ENCODE results near the gene HOXA2. TPM values are rescaled to one million over a fixed set of nuclear protein-coding genes. Genes with fewer than 3 reads are reported as not detected.

The HOXA2 gene
- 0.04 TPM for polyA plus RNA-seq (2013, experiment 1 of 2)
- 0.03 TPM for polyA plus RNA-seq (2013, experiment 2 of 2)

DNA sequence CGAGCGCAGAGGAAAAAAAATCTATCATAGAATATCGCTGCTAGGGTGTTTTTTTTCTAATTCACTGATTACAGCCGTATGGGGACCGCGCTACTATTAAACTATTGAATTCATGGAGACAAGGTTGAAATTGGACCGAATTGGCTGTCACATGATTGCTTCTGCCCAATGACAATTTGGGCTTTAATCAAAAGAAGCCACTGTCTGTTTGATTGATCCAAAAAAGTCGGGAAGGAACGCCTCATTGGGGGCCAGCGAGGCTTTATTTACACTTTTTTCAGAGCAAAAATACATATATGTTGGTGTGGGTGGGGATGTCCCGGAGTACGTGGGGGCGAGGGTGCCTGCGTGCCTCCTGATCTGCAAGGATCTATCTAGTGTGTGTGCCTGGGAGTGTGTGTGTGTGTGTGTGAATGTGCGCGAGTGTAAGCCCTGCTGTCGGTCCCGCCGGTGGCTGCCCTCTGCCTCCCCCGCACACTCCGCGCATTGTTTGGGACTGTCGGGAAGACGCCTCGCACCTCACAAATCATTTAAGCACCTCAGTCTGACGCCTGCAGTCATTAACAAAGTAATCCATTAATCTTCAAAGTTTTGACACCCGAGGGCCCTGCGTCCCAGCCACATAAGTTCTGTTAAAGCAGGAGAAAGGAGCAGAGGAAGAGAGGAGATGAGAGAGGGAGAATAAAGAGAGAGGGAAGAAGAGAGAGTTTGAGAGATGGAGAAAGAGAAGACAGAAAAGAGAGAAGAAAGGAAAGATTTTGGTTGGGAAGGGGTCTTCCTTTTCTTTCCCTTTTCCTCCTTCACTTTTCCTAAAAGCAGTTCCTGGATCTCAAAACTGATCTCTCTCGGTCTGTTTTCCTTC lies at the start of gene HOXA2:
Gene HOXA2, minus strand, starts transcription at position 103 of the 862 bp plus-strand sequence. CDS start 183 bp downstream, outside the sequence.
- no peak for DNase-seq
- no peaks in the 10 kb centered on the region for H3K79me2 ChIP-seq (ENCODE audit: control insufficient read depth, insufficient read depth, low read length)
- no peak within 1 kb of the TSS for H4K8ac ChIP-seq (ENCODE audit: low read depth, low read length)
- H2BK5ac ChIP-seq (ENCODE audit: low read length) = no peak within 1 kb of the TSS
- H2BK15ac ChIP-seq (replicated peaks; ENCODE audit: low read depth) = no peak within 1 kb of the TSS
- no CpG with 5 or more reads among the region's 29 CpGs for WGBS (ENCODE audit: extremely low coverage, insufficient coverage, low lambda C conversion rate)
- no peak within 1 kb of the TSS for H4K5ac ChIP-seq (ENCODE audit: low read length)
- H2BK120ac ChIP-seq (ENCODE audit: low read depth, low read length) = no peak within 1 kb of the TSS
- no peak within 1 kb of the TSS for H2AK5ac ChIP-seq (ENCODE audit: low read length)
- H3K56ac ChIP-seq (ENCODE audit: low read length) = no peak within 1 kb of the TSS
- H3K9ac ChIP-seq (ENCODE audit: low read length) = no peak within 1 kb of the TSS
- H3K27me3 ChIP-seq (ENCODE audit: insufficient read depth, low read length, poor library complexity) = peaks cover 88% of the 10 kb centered on the region
- no peak within 1 kb of the TSS for H3K18ac ChIP-seq (ENCODE audit: low read length)
- H3K4me1 ChIP-seq (ENCODE audit: control insufficient read depth, low read depth, low read length) = no peaks in the 10 kb centered on the region
- H3K27ac ChIP-seq (ENCODE audit: low read depth, low read length) = no peak within 1 kb of the TSS
- no peak within 1 kb of the TSS for H3K23ac ChIP-seq (ENCODE audit: low read length)
- H3K4ac ChIP-seq (ENCODE audit: low read depth, low read length) = no peak within 1 kb of the TSS
- no peak within 1 kb of the TSS for H3K4me2 ChIP-seq (ENCODE audit: low read length)
- H3K36me3 ChIP-seq (ENCODE audit: control insufficient read depth, insufficient read depth, low read length) = no peaks in the 10 kb centered on the region
- H3K4me3 ChIP-seq (ENCODE audit: low read length) = no peak within 1 kb of the TSS
- H3K79me1 ChIP-seq (ENCODE audit: low read length) = no peaks in the 10 kb centered on the region

DNA sequence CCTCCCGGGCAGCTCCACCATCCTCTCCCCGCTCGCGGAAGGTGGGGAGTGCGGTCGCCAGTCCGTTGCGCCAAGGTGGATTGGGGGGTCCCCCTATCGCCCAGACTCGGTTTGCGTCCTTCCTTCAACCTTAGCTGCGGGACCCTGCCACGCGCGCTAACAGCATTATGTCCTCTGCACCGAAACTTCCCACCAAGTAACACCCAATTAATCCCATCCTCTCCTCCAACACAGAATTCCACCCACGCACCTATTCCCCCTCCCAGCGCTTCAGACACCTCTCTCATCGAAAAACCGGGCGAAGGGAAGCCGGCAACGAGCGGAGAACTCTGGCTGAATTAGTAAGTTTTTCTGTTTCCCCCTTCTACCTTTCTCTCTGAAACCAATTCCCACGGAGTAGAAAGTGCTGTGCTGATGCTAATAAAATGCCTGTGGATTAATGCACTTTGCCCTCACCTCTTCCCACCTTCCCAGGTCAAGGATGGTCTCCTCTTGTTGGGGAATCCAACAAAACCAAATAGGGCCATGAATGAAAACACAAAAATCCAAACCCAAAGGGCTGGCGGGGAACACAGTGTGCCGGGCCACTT lies 49.0 kb upstream of the HOXA2 start:
- no peak overlapping the region for H2AK5ac ChIP-seq (ENCODE audit: low read length)
- no peaks in the 10 kb centered on the region for H3K79me2 ChIP-seq (ENCODE audit: control insufficient read depth, insufficient read depth, low read length)
- no CpG with 5 or more reads among the region's 27 CpGs for WGBS (ENCODE audit: extremely low coverage, insufficient coverage, low lambda C conversion rate)
- H3K79me1 ChIP-seq (ENCODE audit: low read length) = no peaks in the 10 kb centered on the region
- no peak overlapping the region for H3K27ac ChIP-seq (ENCODE audit: low read depth, low read length)
- H2BK5ac ChIP-seq (ENCODE audit: low read length) = no peak overlapping the region
- H3K4me3 ChIP-seq (ENCODE audit: low read length) = no peak overlapping the region
- no peak overlapping the region for H4K5ac ChIP-seq (ENCODE audit: low read length)
- no peak overlapping the region for H2BK15ac ChIP-seq (replicated peaks; ENCODE audit: low read depth)
- H3K18ac ChIP-seq (ENCODE audit: low read length) = no peak overlapping the region
- no peak overlapping the region for H2BK120ac ChIP-seq (ENCODE audit: low read depth, low read length)
- peak overlapping the region; percentile 36 for H3K4me2 ChIP-seq (ENCODE audit: low read length)
- no peaks in the 10 kb centered on the region for H3K4me1 ChIP-seq (ENCODE audit: control insufficient read depth, low read depth, low read length)
- peak overlapping the region; percentile 33 for H3K23ac ChIP-seq (ENCODE audit: low read length)
- no peak overlapping the region for H3K56ac ChIP-seq (ENCODE audit: low read length)
- no peak overlapping the region for H4K8ac ChIP-seq (ENCODE audit: low read depth, low read length)
- H3K27me3 ChIP-seq (ENCODE audit: insufficient read depth, low read length, poor library complexity) = peaks cover 89% of the 10 kb centered on the region
- H3K9ac ChIP-seq (ENCODE audit: low read length) = no peak overlapping the region
- no peak overlapping the region for H3K4ac ChIP-seq (ENCODE audit: low read depth, low read length)
- DNase-seq = no peak
- no peaks in the 10 kb centered on the region for H3K36me3 ChIP-seq (ENCODE audit: control insufficient read depth, insufficient read depth, low read length)

DNA sequence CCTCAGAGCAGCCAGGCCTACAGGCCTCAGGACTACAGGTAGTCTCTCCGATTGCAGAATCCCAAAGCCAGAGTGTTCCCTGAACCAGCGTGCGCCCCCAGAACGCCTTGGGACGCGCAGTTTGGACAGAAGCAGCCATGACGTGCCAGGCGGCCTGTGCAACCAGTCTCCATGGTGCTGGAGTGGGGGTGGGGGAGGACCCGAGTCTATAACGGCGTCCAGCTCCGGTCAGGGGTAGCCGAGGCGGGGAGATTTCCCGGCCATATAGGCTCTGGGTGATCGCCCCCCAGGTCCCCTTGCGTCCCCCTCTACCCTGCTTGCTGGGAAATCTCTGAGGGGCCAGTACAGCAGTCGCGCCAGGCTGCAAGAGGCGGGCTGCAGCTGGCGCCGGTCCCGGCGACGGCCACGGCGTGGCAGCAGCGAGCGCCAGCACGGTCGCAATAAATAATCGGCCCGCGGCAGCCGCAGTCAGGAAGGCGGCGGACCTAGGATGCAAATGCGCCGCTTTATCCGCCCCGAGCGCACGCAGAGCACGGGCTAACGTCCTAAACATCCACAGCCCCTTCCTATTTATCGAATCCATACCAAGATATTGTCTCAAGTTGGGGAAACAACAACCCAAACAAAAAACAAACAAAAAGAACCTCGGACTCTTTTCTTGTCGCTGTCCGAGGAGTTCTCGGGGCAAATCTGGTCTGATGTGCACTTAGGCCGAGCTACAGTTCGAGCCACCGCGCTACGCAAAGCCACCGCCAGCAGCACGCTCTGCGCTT lies 48.3 kb upstream of the HOXA2 start:
- H3K56ac ChIP-seq (ENCODE audit: low read length) = no peak overlapping the region
- H3K4me2 ChIP-seq (ENCODE audit: low read length) = peak overlapping the region; percentile 36
- peak overlapping the region; percentile 33 for H3K23ac ChIP-seq (ENCODE audit: low read length)
- no peak overlapping the region for H4K5ac ChIP-seq (ENCODE audit: low read length)
- peak; percentile 79 for DNase-seq
- no peaks in the 10 kb centered on the region for H3K79me2 ChIP-seq (ENCODE audit: control insufficient read depth, insufficient read depth, low read length)
- no peak overlapping the region for H2BK15ac ChIP-seq (replicated peaks; ENCODE audit: low read depth)
- H2AK5ac ChIP-seq (ENCODE audit: low read length) = no peak overlapping the region
- no peak overlapping the region for H3K4me3 ChIP-seq (ENCODE audit: low read length)
- H3K27me3 ChIP-seq (ENCODE audit: insufficient read depth, low read length, poor library complexity) = peaks cover 89% of the 10 kb centered on the region
- no peak overlapping the region for H3K18ac ChIP-seq (ENCODE audit: low read length)
- no peaks in the 10 kb centered on the region for H3K79me1 ChIP-seq (ENCODE audit: low read length)
- H3K4ac ChIP-seq (ENCODE audit: low read depth, low read length) = no peak overlapping the region
- H3K27ac ChIP-seq (ENCODE audit: low read depth, low read length) = no peak overlapping the region
- H4K8ac ChIP-seq (ENCODE audit: low read depth, low read length) = no peak overlapping the region
- WGBS (ENCODE audit: extremely low coverage, insufficient coverage, low lambda C conversion rate) = no CpG with 5 or more reads among the region's 58 CpGs
- H3K9ac ChIP-seq (ENCODE audit: low read length) = no peak overlapping the region
- no peaks in the 10 kb centered on the region for H3K4me1 ChIP-seq (ENCODE audit: control insufficient read depth, low read depth, low read length)
- H3K36me3 ChIP-seq (ENCODE audit: control insufficient read depth, insufficient read depth, low read length) = no peaks in the 10 kb centered on the region
- no peak overlapping the region for H2BK120ac ChIP-seq (ENCODE audit: low read depth, low read length)
- H2BK5ac ChIP-seq (ENCODE audit: low read length) = no peak overlapping the region

DNA sequence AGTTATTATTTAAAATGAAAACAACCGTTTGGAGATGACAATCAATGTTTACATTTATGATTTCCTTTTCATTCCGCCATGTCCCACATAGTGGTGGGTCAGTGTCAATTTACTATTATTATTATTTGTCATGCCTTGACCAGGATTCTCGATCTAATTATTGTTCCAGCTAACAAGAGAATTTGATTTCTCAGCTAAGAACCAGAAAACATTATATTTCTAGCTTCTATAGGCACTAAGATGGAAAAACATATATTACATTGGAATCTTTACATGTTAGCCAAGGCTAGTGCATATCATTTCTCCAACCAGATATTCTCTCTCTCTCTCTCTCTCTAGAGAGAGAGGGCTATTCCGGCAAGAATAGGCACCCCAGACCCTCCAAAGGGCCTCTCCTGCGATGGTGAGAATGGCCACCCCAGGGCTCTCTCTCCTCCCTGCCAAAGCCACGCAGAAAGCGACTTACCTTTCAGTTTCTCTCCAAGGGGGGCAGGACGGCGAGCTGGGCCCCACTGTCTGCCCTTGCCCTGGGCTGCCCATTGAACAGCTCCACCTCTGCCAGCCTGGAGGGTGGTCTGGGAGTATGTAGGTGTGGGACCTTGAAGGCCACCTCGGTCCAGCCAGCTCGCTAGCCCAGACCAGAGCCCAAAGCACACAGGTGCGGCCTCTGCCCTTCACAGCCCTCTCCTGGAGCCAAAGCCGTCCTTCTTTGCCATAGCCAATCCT lies 47.5 kb upstream of the HOXA2 start:
- no peak overlapping the region for H2BK15ac ChIP-seq (replicated peaks; ENCODE audit: low read depth)
- H3K9ac ChIP-seq (ENCODE audit: low read length) = no peak overlapping the region
- H3K4me2 ChIP-seq (ENCODE audit: low read length) = no peak overlapping the region
- H3K4me3 ChIP-seq (ENCODE audit: low read length) = no peak overlapping the region
- H3K27me3 ChIP-seq (ENCODE audit: insufficient read depth, low read length, poor library complexity) = peaks cover 89% of the 10 kb centered on the region
- no peak overlapping the region for H3K56ac ChIP-seq (ENCODE audit: low read length)
- H3K27ac ChIP-seq (ENCODE audit: low read depth, low read length) = no peak overlapping the region
- H2AK5ac ChIP-seq (ENCODE audit: low read length) = no peak overlapping the region
- no peak overlapping the region for H4K5ac ChIP-seq (ENCODE audit: low read length)
- H3K79me1 ChIP-seq (ENCODE audit: low read length) = no peaks in the 10 kb centered on the region
- no peak overlapping the region for H3K18ac ChIP-seq (ENCODE audit: low read length)
- H2BK5ac ChIP-seq (ENCODE audit: low read length) = no peak overlapping the region
- whole genome bisulfite sequencing (ENCODE audit: extremely low coverage, insufficient coverage, low lambda C conversion rate) = no CpG with 5 or more reads among the region's 13 CpGs
- no peaks in the 10 kb centered on the region for H3K36me3 ChIP-seq (ENCODE audit: control insufficient read depth, insufficient read depth, low read length)
- no peak overlapping the region for H3K4ac ChIP-seq (ENCODE audit: low read depth, low read length)
- no peak for DNase-seq
- no peaks in the 10 kb centered on the region for H3K79me2 ChIP-seq (ENCODE audit: control insufficient read depth, insufficient read depth, low read length)
- no peak overlapping the region for H2BK120ac ChIP-seq (ENCODE audit: low read depth, low read length)
- no peak overlapping the region for H3K23ac ChIP-seq (ENCODE audit: low read length)
- no peaks in the 10 kb centered on the region for H3K4me1 ChIP-seq (ENCODE audit: control insufficient read depth, low read depth, low read length)
- H4K8ac ChIP-seq (ENCODE audit: low read depth, low read length) = no peak overlapping the region

DNA sequence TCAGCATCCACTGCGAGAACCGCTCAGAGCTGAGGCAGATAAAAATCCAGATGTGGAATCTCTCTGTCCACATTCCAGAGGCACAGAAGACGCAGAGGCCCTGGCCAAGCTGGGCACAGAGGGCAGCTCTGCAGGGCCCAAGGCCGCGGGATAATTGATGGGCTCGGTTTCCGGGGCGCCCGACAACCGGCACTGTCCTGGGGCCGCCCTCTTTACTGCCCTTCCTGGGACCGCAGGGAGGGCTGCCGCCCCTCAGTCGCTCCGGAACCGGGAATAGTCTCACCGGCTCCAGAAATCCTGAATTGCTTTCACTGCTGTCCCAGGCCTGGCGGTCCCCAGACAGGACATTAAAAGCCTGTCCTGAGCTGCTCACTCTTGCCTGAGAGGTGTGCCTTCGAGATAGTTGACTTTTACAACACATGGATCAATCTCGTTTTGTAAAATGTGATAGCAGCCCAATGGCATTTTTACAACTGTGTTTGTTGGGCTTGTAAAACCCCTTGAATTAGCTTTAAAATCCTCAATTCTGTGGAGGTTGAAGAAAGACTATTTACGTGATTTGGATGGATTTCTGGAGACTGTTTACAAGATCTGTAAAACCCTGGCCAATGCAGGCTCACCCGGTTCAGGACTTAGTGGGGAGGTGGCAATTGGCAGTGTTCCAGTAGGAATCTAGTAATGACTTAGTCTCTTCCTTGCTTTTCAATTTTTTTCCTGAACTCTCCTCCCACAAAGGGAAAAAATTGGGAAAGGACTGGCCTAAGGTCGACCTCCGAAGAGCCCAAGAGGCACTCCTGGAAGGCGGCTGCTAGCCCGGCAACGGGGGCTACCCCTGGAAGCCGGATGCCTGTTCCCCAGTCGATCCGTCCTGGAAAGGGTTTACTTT lies 46.5 kb upstream of the HOXA2 start:
- H2BK120ac ChIP-seq (ENCODE audit: low read depth, low read length) = no peak overlapping the region
- H2BK5ac ChIP-seq (ENCODE audit: low read length) = no peak overlapping the region
- no peaks in the 10 kb centered on the region for H3K79me1 ChIP-seq (ENCODE audit: low read length)
- H2AK5ac ChIP-seq (ENCODE audit: low read length) = no peak overlapping the region
- no peaks in the 10 kb centered on the region for H3K36me3 ChIP-seq (ENCODE audit: control insufficient read depth, insufficient read depth, low read length)
- H3K23ac ChIP-seq (ENCODE audit: low read length) = no peak overlapping the region
- no peaks in the 10 kb centered on the region for H3K79me2 ChIP-seq (ENCODE audit: control insufficient read depth, insufficient read depth, low read length)
- H4K5ac ChIP-seq (ENCODE audit: low read length) = no peak overlapping the region
- WGBS (ENCODE audit: extremely low coverage, insufficient coverage, low lambda C conversion rate) = no CpG with 5 or more reads among the region's 30 CpGs
- no peak overlapping the region for H3K9ac ChIP-seq (ENCODE audit: low read length)
- no peak overlapping the region for H3K56ac ChIP-seq (ENCODE audit: low read length)
- no peak for DNase-seq
- H3K4me1 ChIP-seq (ENCODE audit: control insufficient read depth, low read depth, low read length) = no peaks in the 10 kb centered on the region
- H3K27me3 ChIP-seq (ENCODE audit: insufficient read depth, low read length, poor library complexity) = peaks cover 89% of the 10 kb centered on the region
- no peak overlapping the region for H3K4me2 ChIP-seq (ENCODE audit: low read length)
- H3K27ac ChIP-seq (ENCODE audit: low read depth, low read length) = no peak overlapping the region
- no peak overlapping the region for H3K4me3 ChIP-seq (ENCODE audit: low read length)
- H3K18ac ChIP-seq (ENCODE audit: low read length) = no peak overlapping the region
- H4K8ac ChIP-seq (ENCODE audit: low read depth, low read length) = no peak overlapping the region
- H3K4ac ChIP-seq (ENCODE audit: low read depth, low read length) = no peak overlapping the region
- H2BK15ac ChIP-seq (replicated peaks; ENCODE audit: low read depth) = no peak overlapping the region

Measured in mesendoderm (in vitro differentiated cells).